Activated CD8-positive, alpha-beta memory T cell treated with anti-CD3 and anti-CD28 coated beads, Interleukin-2, amount 50 U/mL, for 1 hour (primary cell): ENCODE measurements around the gene S100A13.

Experiments
- DNase-seq: peaks from one replicate; pipeline ENCODE4 v3.0.0-alpha.2; 2020; ENCODE audit errors: extremely low read depth

The S100A13 gene

GRCh38 chr1:153626477-153626903, 815 bp downstream of the S100A13 start:
- DNase-seq = no peak

- no peak for DNase-seq
These were observed 2.2 kb downstream of the S100A13 start for GRCh38 chr1:153624965-153625611.

- DNase-seq = no peak
These were observed 4.2 kb downstream of the S100A13 start for GRCh38 chr1:153623101-153623500.

GRCh38 chr1:153619171-153619570, 8.1 kb downstream of the S100A13 start:
- no peak for DNase-seq

GRCh38 chr1:153617663-153618062, 9.6 kb downstream of the S100A13 start:
- DNase-seq = no peak

GRCh38 chr1:153616917-153617311, 10.4 kb downstream of the S100A13 start:
- no peak for DNase-seq

GRCh38 chr1:153616144-153616916, 11.0 kb downstream of the S100A13 start, which contains the start of gene S100A14:
Gene S100A14, minus strand, starts transcription at chr1:153616325. Its CDS starts 467 bp downstream, at chr1:153615858.
- DNase-seq = no peak

GRCh38 chr1:153615406-153615805, 11.9 kb downstream of the S100A13 start:
- DNase-seq = no peak

- no peak for DNase-seq
These were observed 12.4 kb downstream of the S100A13 start for GRCh38 chr1:153614906-153615305.

- DNase-seq = no peak
These were observed 13.0 kb downstream of the S100A13 start for GRCh38 chr1:153614189-153614900.

GRCh38 chr1:153613406-153613805, 13.9 kb downstream of the S100A13 start:
- DNase-seq = no peak

GRCh38 chr1:153612755-153613331, 14.5 kb downstream of the S100A13 start, which contains the start of gene S100A16:
Gene S100A16, minus strand, starts transcription at chr1:153613137. Its CDS starts 4,986 bp downstream, at chr1:153608151.
- no peak for DNase-seq

GRCh38 chr1:153612111-153612754, 15.1 kb downstream of the S100A13 start:
- no peak for DNase-seq

- no peak for DNase-seq
These were observed 15.9 kb downstream of the S100A13 start for GRCh38 chr1:153611356-153611755.

- DNase-seq = no peak
These were observed 16.4 kb downstream of the S100A13 start for GRCh38 chr1:153610811-153611301.

- DNase-seq = no peak
These were observed 17.0 kb downstream of the S100A13 start for GRCh38 chr1:153610334-153610733.

GRCh38 chr1:153609585-153609907, 17.8 kb downstream of the S100A13 start:
- no peak for DNase-seq

GRCh38 chr1:153608742-153609584, 18.3 kb downstream of the S100A13 start:
- DNase-seq = no peak

GRCh38 chr1:153608089-153608682, 19.1 kb downstream of the S100A13 start:
- DNase-seq = no peak

GRCh38 chr1:153607381-153607780, 19.9 kb downstream of the S100A13 start:
- DNase-seq = no peak
